ENCODE measurements around the gene UBASH3B.

DNA sequence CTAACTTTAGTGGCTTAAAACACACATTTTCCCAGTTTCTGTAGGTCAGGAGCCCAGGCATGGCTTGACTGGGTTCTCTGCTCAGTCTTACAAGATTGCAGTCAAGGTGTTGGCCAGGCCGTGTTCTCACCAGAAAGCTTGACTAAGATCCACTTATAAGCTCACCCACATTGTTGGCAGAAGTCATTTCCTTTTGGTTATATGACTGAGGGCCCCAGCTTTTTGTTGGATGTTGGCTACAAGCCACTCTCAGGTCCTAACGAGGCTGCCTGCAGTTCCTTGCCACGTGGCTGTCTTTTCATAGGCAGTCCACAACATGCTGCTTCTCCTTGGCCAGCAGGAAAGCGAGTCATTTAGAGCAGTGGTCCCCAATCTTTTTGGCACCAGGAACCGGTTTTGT is 103.5 kb downstream of the UBASH3B start:
- TF ChIP-seq POLR2AphosphoS5 (IDR thresholded peaks at IDR 0.05; ENCODE audit: borderline replicate concordance, low read depth, low read length) (no peak), EZH2 (IDR thresholded peaks at IDR 0.05) (no peak), FOXP2 (optimal IDR thresholded peaks at IDR 0.05; ENCODE audit: control extremely low read depth, extremely low read length, insufficient read depth) (no peak)
